Fibroblast of lung (primary cell): ENCODE data around the gene COL4A1. TPM values are rescaled to one million over a fixed set of nuclear protein-coding genes. Genes with fewer than 3 reads are reported as not detected.

Experiments used
- DNase-seq, 2 donors: peaks; one replicate each; pipeline versions ENCODE4 v3.0.0 to v3.0.0-alpha.2; 2010; ENCODE audit warnings: low read depth in 2 of 2
- H2AFZ ChIP-seq: 2 replicates; pipeline ENCODE4 v1.5.1; 2012; ENCODE audit warnings: low read length, control low read depth, inconsistent platforms
- H3K27ac ChIP-seq: 2 replicates; pipeline ENCODE4 v1.5.1; 2011; ENCODE audit warnings: low read length, control low read depth; ENCODE audit not compliant: insufficient read depth
- H3K27me3 ChIP-seq: 2 replicates; pipeline ENCODE4 v1.5.1; 2011; ENCODE audit warnings: mild to moderate bottlenecking, low read length; ENCODE audit not compliant: control insufficient read depth, insufficient read depth
- H3K36me3 ChIP-seq: 2 replicates; pipeline ENCODE4 v1.5.1; 2011; ENCODE audit warnings: low read length; ENCODE audit not compliant: control insufficient read depth, insufficient read depth
- H3K4me1 ChIP-seq: 2 replicates; pipeline ENCODE4 v1.5.1; 2011; ENCODE audit warnings: low read length; ENCODE audit not compliant: control insufficient read depth, insufficient read depth; ENCODE audit errors: extremely low read depth
- H3K4me2 ChIP-seq: 2 replicates; pipeline ENCODE4 v1.5.1; 2011; ENCODE audit warnings: low read length, control low read depth; ENCODE audit not compliant: insufficient read depth; ENCODE audit errors: extremely low read depth
- H3K4me3 ChIP-seq, 4 experiments: fragments of 200-600 bp in 1 of 4; sonication (generic) in 1 of 4; replicated peaks in 1 of 4; 2 replicates each; pipeline ENCODE4 v1.5.1; 2011 to 2016; ENCODE audit warnings: low read length in 4 of 4, low read depth in 3 of 4, mild to moderate bottlenecking in 3 of 4, control low read depth in 2 of 4, inconsistent platforms in 1 of 4, mixed read lengths in 1 of 4; ENCODE audit not compliant: insufficient read depth in 1 of 4; ENCODE audit errors: control extremely low read depth in 1 of 4
- H3K79me2 ChIP-seq: 2 replicates; pipeline ENCODE4 v1.5.1; 2012; ENCODE audit warnings: mild to moderate bottlenecking, low read length, inconsistent platforms; ENCODE audit not compliant: control insufficient read depth, insufficient read depth
- H3K9ac ChIP-seq: 2 replicates; pipeline ENCODE4 v1.5.1; 2011; ENCODE audit warnings: mild to moderate bottlenecking, low read length, control low read depth; ENCODE audit not compliant: insufficient read depth
- H3K9me3 ChIP-seq: 2 replicates; pipeline ENCODE4 v1.5.1; 2012; ENCODE audit warnings: low read depth, low read length; ENCODE audit not compliant: control insufficient read depth, insufficient read depth
- H4K20me1 ChIP-seq: 2 replicates; pipeline ENCODE4 v1.5.1; 2011; ENCODE audit warnings: low read length; ENCODE audit not compliant: control insufficient read depth, insufficient read depth; ENCODE audit errors: extremely low read depth
- CTCF ChIP-seq, 2 donors: IDR thresholded peaks in 1 of 2; conservative IDR thresholded peaks in 1 of 2; 1 replicate in 1 of 2; 2 replicates in 1 of 2; pipeline ENCODE4 v1.5.1; 2011 to 2012; ENCODE audit warnings: low read length in 2 of 2, control low read depth in 1 of 2, inconsistent platforms in 1 of 2, low read depth in 1 of 2, mild to moderate bottlenecking in 1 of 2
- EZH2 ChIP-seq: IDR thresholded peaks from 2 replicates; pipeline ENCODE4 v1.5.1; 2012; ENCODE audit warnings: low read length, control low read depth, mild to moderate bottlenecking; ENCODE audit errors: missing control alignments
- polyA plus RNA-seq, 2 donors: library from polyadenylated mRNA; depleted of rRNA in 1 of 2; stranded (reverse) in 1 of 2; unstranded in 1 of 2; fragments of >200 nt; gene quantifications; 2 replicates each; pipeline ENCODE4 v1.2.1, GENCODE V29; 2011 to 2012; ENCODE audit warnings: missing spikeins in 1 of 2
- total RNA-seq: library from RNA; depleted of rRNA; stranded (reverse); fragments of >200 nt; gene quantifications from 2 replicates; pipeline ENCODE4 v1.2.1, GENCODE V29; 2014

The COL4A1 gene
- total and polyA plus RNA-seq, 2 donors (not counting 1 experiment from before 2014, with no cell fraction given) = 34.0 to 607 TPM

- no peak overlapping the region for H3K4me3 ChIP-seq
- peaks cover 40% of the 10 kb centered on the region for H3K79me2 ChIP-seq
Observed at GRCh38 chr13:110262508-110263291, 44.3 kb downstream of the COL4A1 start.

GRCh38 chr13:110262082-110262436 lies 44.9 kb downstream of the COL4A1 start:
- Histone ChIP-seq H3K27me3 (no peaks in the 10 kb centered on the region), H3K4me3 (no peak overlapping the region), H3K36me3 (no peaks in the 10 kb centered on the region), H3K79me2 (peaks cover 39% of the 10 kb centered on the region), H3K9me3 (no peaks in the 10 kb centered on the region), H2AFZ (no peak overlapping the region), H3K4me2 (no peak overlapping the region), H3K9ac (no peak overlapping the region), H3K27ac (peak overlapping the region; percentile 56), H4K20me1 (no peaks in the 10 kb centered on the region), H3K4me1 (peaks cover 37% of the 10 kb centered on the region)
- TF ChIP-seq EZH2 (no peak), CTCF (conservative IDR thresholded peaks at IDR 0.05 in 1 of 2, IDR thresholded peaks at IDR 0.05 in 1 of 2; ENCODE audit: low read depth in 1 of 2, low read length in 2 of 2) (no peak)
- no peak for DNase-seq

More at GRCh38 chr13:110262508-110263291, 44.3 kb downstream of the COL4A1 start:
- peak overlapping the region; percentile 44 for H3K4me2 ChIP-seq
- H3K4me1 ChIP-seq = peaks cover 41% of the 10 kb centered on the region
- H3K27ac ChIP-seq = peak overlapping the region; percentile 56
- TF ChIP-seq EZH2 = no peak
- TF ChIP-seq CTCF (conservative IDR thresholded peaks at IDR 0.05 in 1 of 2, IDR thresholded peaks at IDR 0.05 in 1 of 2; ENCODE audit: low read depth in 1 of 2, low read length in 2 of 2) = no peak
- no peak for DNase-seq
- no peaks in the 10 kb centered on the region for H3K27me3 ChIP-seq
- H3K9me3 ChIP-seq = no peaks in the 10 kb centered on the region
- no peak overlapping the region for H3K9ac ChIP-seq
- no peak overlapping the region for H2AFZ ChIP-seq
- no peaks in the 10 kb centered on the region for H4K20me1 ChIP-seq
- no peaks in the 10 kb centered on the region for H3K36me3 ChIP-seq

GRCh38 chr13:110261166-110262081 lies 45.5 kb downstream of the COL4A1 start:
- H3K4me2 ChIP-seq = no peak overlapping the region
- H3K9me3 ChIP-seq = no peaks in the 10 kb centered on the region
- H3K27ac ChIP-seq = peak overlapping the region; percentile 56
- H3K27me3 ChIP-seq = no peaks in the 10 kb centered on the region
- DNase-seq = no peak
- no peaks in the 10 kb centered on the region for H3K36me3 ChIP-seq
- no peak for TF ChIP-seq CTCF (conservative IDR thresholded peaks at IDR 0.05 in 1 of 2, IDR thresholded peaks at IDR 0.05 in 1 of 2; ENCODE audit: low read depth in 1 of 2, low read length in 2 of 2)
- no peak overlapping the region for H3K9ac ChIP-seq
- H3K4me1 ChIP-seq = peaks cover 35% of the 10 kb centered on the region
- H4K20me1 ChIP-seq = no peaks in the 10 kb centered on the region
- H3K79me2 ChIP-seq = peaks cover 36% of the 10 kb centered on the region
- H3K4me3 ChIP-seq = no peak overlapping the region
- H2AFZ ChIP-seq = no peak overlapping the region
